HG02840 (cell line): ENCODE results near the gene ADA.
"Not testable (repeated sequence)": the region's sequence is repeated elsewhere in the genome, so short reads cannot be mapped to it uniquely, and the experiment has no call there.

ENCODE experiments used
- ATAC-seq: cut with Tn5 transposase; IDR thresholded peaks from one replicate; pipeline ENCODE4 v1.9.1; 2021; ENCODE audit warnings: mild to moderate bottlenecking, moderate library complexity, moderate number of reproducible peaks; ENCODE audit not compliant: unreplicated experiment, low FRiP score

Gene ADA

DNA sequence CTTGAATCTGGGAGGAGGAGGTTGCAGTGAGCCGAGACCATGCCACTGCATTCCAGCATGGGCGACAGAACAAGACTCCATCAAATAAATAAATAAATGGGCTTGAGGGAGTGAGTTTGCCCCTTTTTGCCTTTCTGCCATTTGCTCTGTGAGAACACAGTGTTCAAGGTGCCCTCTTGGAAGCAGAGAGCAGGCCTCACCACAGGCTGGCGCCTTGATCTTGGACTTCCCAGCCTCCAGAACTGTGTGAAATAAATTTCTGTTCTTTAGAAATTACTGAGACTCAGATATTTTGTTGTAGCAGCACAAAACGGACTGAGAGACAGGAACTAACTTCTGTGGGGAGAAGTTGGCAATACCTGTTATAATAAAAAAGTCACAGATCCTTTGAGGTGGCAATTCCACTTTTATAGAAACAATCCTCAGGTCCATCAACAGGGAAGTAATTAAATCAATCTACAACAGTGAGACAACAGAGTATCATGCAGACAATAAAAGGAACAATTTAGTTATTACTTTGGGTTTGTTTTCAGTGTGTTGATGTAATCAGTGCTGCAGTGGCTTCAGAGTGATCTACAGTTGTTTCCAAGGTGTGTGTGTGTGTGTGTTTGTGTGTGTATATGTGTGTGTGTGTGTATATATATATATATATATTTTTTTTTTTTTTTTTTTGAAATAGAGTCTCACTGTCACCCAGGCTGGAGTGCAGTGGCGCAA is 44.6 kb downstream of the ADA start:
- ATAC-seq = no peak

- no peak for ATAC-seq
Measured at GRCh38 chr20:44603327-44603726, 48.2 kb downstream of the ADA start.

GRCh38 chr20:44601801-44602204 is 49.7 kb downstream of the ADA start:
- ATAC-seq = no peak

DNA sequence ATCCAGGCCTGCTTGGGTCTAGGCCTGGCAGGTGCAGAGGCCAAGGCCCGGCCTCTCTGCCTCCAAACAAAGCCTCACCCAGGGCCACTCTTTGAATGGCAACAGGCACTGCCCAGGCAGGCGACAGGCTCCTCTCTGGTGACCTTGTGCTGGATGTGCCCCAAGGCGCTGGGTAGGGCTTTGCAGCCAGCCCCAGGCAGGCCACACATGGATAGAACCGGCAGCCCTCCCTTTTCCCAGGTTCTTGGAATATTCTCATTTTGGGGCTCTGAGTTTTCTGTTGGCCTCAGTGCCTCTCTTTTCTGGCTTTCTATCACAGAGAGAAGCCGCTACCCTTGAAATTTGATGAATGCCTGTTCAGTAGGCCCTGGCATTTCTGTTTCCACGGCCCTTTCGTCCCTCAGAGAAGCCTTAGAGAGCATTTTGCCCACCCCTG is 50.2 kb downstream of the ADA start:
- no peak for ATAC-seq

DNA sequence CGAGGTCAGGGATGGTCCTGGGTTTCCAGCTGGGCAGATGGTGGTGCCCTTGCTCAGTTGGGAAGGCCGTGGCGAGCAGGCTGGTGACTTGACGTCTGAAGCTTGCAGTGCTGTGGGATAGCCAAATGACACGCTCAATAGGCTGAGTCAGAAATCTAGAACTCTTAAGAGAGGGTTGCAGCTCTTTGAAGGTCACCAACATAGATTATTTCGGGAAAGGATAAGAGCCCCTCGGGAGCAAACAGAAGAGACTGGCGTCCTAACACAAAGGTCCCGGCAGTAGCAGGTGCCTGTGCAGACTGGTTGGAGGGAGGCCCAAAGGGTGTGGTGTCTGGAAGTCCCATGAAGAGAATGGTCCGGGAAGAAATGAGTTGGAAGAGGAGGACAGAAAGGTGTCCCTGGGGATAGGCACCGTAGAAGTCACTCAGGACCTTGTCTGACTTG is 50.7 kb downstream of the ADA start:
- no peak for ATAC-seq

- ATAC-seq = no peak
Measured at GRCh38 chr20:44600301-44600700, 51.2 kb downstream of the ADA start.

GRCh38 chr20:44599715-44600114 is 51.8 kb downstream of the ADA start:
- no peak for ATAC-seq

GRCh38 chr20:44598423-44599305 is 52.8 kb downstream of the ADA start:
- no peak for ATAC-seq

GRCh38 chr20:44597930-44598329 is 53.6 kb downstream of the ADA start:
- ATAC-seq = no peak

- no peak for ATAC-seq
Measured at GRCh38 chr20:44597516-44597915, 54.0 kb downstream of the ADA start.

DNA sequence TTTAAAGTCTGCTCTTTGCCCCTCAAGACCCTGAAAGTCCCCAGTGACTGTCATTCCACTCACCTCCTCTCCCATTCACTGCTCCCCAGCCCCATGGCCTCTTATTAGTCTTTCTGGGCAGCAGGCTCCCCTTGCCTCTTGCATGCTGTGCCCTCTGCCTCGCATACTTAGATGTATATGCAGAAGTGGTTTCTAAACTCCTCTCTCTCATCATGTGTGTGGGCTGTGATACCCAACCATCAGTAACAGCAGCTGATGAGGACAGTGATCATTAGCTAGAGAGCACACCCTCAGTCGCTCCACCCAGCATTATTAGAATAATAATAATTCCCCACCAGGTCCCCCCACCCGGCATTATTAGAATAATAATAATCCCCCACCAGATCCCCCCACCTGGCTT is 54.6 kb downstream of the ADA start:
- ATAC-seq = no peak

DNA sequence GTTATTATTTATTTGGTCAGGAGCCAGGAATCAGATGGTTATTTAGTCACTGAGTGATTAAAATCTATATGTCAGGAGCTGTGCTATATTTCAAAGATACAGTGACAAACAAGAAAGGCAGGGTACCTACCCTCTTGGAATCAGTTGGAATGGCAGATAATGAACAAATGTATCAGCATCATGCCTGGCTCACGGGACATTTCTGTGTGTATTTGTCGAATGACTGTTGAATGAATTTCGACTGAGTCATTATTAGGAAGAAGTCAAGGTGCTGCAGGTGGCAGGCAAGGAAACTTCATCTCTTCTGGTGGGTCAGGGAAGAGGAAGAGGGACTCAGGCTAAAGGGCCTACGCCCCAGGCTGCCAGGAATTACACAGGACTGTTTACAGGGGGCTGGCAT is 55.5 kb downstream of the ADA start:
- ATAC-seq = no peak

DNA sequence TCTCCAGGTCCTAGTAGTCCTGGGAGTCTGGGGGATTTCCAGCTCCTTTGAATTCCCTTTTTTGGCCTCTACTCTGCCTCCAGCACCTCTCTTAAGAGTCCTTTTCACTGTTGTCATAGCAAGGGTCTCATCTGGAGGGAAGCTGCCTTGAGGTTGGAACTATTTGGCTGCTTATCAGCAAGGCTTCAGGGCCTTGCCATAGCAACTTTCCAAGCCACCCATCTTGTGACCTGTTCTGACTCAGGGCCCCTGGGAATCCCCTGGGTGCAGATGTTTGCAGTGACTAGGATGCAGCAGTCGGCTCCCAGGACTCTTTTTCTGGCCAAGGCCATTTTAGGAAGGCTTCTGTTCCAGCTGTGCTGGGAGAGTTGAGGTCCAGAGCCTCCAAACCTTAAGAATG is 56.8 kb downstream of the ADA start:
- no peak for ATAC-seq

GRCh38 chr20:44593751-44594150 is 57.7 kb downstream of the ADA start:
- no peak for ATAC-seq

DNA sequence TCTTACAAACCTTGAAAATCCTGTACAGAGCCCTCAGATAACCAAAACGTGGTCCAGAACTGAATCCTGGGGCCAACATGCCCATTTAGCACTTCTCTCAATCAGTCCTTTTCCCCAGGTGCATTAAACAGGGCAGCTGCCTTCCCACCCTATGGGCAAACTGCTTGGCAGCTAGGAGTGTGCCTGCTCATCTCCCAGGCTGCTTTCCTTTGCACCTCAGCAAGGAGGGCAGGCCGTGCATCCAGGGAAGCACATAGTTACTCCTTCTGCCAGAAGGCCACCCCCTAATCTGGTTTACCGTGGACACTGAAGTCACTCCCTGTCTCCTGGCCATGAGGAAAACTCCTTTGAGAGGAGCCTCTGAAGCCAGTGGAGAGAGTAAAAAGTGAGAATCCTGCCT is 59.1 kb downstream of the ADA start:
- no peak for ATAC-seq

- no peak for ATAC-seq
Measured at GRCh38 chr20:44590980-44591778, 60.3 kb downstream of the ADA start.

GRCh38 chr20:44589537-44589936 is 62.0 kb downstream of the ADA start:
- ATAC-seq = no peak

DNA sequence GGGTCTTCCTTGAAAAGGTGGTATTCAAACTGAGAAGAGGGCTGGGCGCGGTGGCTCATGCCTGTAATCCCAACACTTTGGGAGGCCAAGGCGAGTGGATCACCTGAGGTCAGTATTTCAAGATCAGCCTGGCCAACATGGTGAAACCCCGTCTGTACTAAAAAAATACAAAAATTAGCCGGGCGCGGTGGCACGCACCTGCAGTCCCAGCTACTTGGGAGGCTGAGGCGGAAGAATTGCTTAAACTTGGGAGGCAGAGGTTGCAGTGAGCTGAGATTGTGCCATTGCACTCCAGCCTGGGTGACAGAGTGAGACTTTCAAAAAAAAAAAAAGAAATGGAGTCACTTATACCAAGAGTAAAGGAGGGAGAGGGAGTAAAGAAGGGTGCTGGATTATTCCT is 63.2 kb downstream of the ADA start:
- not testable (repeated sequence) for ATAC-seq

DNA sequence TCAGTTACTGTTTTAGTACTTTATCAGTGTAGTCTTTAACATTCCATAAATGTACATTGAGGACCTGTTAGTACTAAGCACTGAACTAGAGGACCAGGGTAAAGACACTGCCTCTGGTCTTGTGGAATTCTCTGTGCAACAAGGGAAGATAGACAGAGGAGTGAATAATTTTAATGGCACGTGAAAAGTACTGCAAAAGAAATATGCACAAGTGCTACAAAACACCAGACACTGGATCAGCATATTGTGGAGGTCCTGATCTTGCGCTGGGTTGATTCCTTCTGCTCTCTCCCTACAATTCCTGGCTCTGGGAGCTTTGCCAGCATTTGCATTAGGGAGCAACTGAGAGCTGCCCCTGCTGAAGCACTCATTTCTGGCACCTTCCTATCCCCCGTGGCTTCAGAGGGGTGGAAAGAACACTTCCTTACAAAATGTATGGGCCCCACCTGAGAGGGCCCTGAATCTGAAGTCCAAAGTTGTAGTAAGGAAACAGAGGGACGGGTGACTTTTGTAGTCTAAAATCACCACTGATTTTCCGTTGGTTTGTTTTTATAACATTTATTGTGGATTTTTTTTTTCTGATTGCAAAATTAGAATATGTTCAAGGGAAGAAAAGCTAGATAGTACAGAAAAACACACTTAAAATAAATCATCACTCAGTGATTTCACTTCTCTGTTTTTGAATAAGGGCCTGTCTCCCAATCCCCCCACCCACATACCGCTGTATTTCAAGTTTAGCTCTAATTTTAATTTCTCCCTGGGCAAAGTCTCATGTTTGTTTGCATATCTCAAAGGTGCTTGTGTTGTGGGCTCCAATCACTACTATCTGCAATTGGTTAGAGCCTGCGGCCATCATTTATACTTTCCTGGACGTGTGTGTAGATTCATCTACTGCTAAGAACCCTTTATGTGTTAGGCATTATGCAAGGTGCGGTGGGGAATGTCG is 64.2 kb downstream of the ADA start:
- ATAC-seq = no peak
